ENCODE results near the gene CHDH. TPM values are rescaled to one million over a fixed set of nuclear protein-coding genes. Genes with fewer than 3 reads are reported as not detected.

CHDH gene
- total and polyA plus RNA-seq, 12 donors, result 0.29 to 17.5 (median 2.2) TPM

GRCh38 chr3:53823956-53824657 lies 22.1 kb downstream of the CHDH start:
- H3K36me3 ChIP-seq, result no peaks in the 10 kb centered on the region
- H3K9me3 ChIP-seq, result no peaks in the 10 kb centered on the region
- H3K4me1 ChIP-seq, result no peaks in the 10 kb centered on the region
- no peak for TF ChIP-seq CTCF (IDR thresholded peaks at IDR 0.05)
- H3K27ac ChIP-seq, result no peak overlapping the region
- WGBS, 2 donors, result 70 to 72% methylated on average over 10 of the region's 10 CpGs
- peaks cover 0 to 4% (median 0%) of the 10 kb centered on the region in 7 donors for H3K27me3 ChIP-seq
- intact Hi-C loops (cut with DNase I), result no loop called here
- no peak overlapping the region for H3K4me3 ChIP-seq
- ATAC-seq (no peak), DNase-seq (no peak)

GRCh38 chr3:53823026-53823955 lies 22.9 kb downstream of the CHDH start:
- no peak for ATAC-seq
- peaks cover 0 to 6% (median 0%) of the 10 kb centered on the region in 7 donors for H3K27me3 ChIP-seq
- H3K27ac ChIP-seq, result no peak overlapping the region
- no peaks in the 10 kb centered on the region for H3K4me1 ChIP-seq
- no peaks in the 10 kb centered on the region for H3K9me3 ChIP-seq
- no peak overlapping the region for H3K4me3 ChIP-seq
- DNase-seq, result no peak
- intact Hi-C loops (cut with DNase I), result no loop called here
- H3K36me3 ChIP-seq, result no peaks in the 10 kb centered on the region
- no peak for TF ChIP-seq CTCF (IDR thresholded peaks at IDR 0.05)
- WGBS, 2 donors, result 95 to 97% methylated on average over 66 to 67 of the region's 67 CpGs

- H3K27me3 ChIP-seq, result peaks cover 0 to 6% (median 0%) of the 10 kb centered on the region in 7 donors
- WGBS, 2 donors, result 90 to 91% methylated on average over 14 of the region's 14 CpGs
- intact Hi-C loops (cut with DNase I), result no loop called here
- no peaks in the 10 kb centered on the region for H3K4me1 ChIP-seq
- H3K36me3 ChIP-seq, result no peaks in the 10 kb centered on the region
- DNase-seq, result no peak
- H3K27ac ChIP-seq, result no peak overlapping the region
- no peak overlapping the region for H3K4me3 ChIP-seq
- no peaks in the 10 kb centered on the region for H3K9me3 ChIP-seq
- ATAC-seq, result no peak
- TF ChIP-seq CTCF (IDR thresholded peaks at IDR 0.05), result no peak
Observed at GRCh38 chr3:53822331-53822741, 23.9 kb downstream of the CHDH start.

- no peak for DNase-seq
- Histone ChIP-seq H3K27ac (no peak overlapping the region), H3K4me3 (no peak overlapping the region), H3K9me3 (no peaks in the 10 kb centered on the region), H3K27me3 (peaks cover 0 to 6% (median 0%) of the 10 kb centered on the region in 7 donors), H3K36me3 (no peaks in the 10 kb centered on the region), H3K4me1 (no peaks in the 10 kb centered on the region)
- intact Hi-C loops (cut with DNase I), result no loop called here
- peak in 3 of 8 donors; percentile 21 to 77 (median 61) for ATAC-seq
- 48 to 58% methylated on average over 5 of the region's 5 CpGs for WGBS, 2 donors
- no peak for TF ChIP-seq CTCF (IDR thresholded peaks at IDR 0.05)
Observed at GRCh38 chr3:53821631-53822121, 24.5 kb downstream of the CHDH start.
